ENCODE data around the gene INSC. TPM values are rescaled to one million over a fixed set of nuclear protein-coding genes. Genes with fewer than 3 reads are reported as not detected.

Gene INSC
- total and polyA plus RNA-seq, 12 donors: 0.11 to 1.4 (median 0.61) TPM; not detected in 4

GRCh38 chr11:15275141-15275540 is 160.4 kb downstream of the INSC start:
- intact Hi-C loops (cut with DNase I): no loop called here
- H3K27me3 ChIP-seq: no peaks in the 10 kb centered on the region
- WGBS, 4 donors: 64 to 82% (median 70%) methylated on average over 2 of the region's 2 CpGs
- no peaks in the 10 kb centered on the region for H3K9me3 ChIP-seq (replicated peaks in 1 of 3)
- H3K4me3 ChIP-seq: no peak overlapping the region
- no peaks in the 10 kb centered on the region for H3K4me1 ChIP-seq (replicated peaks in 1 of 2)
- H3K27ac ChIP-seq: no peak overlapping the region
- no peak for DNase-seq
- TF ChIP-seq POLR2A (IDR thresholded peaks at IDR 0.05): no peak
- TF ChIP-seq CTCF (IDR thresholded peaks at IDR 0.05): no peak
- H3K36me3 ChIP-seq (replicated peaks in 1 of 2): no peaks in the 10 kb centered on the region

GRCh38 chr11:15276621-15277020 is 161.9 kb downstream of the INSC start:
- Histone ChIP-seq H3K4me3 (no peak overlapping the region), H3K27ac (no peak overlapping the region), H3K27me3 (no peaks in the 10 kb centered on the region), H3K9me3 (replicated peaks in 1 of 3) (no peaks in the 10 kb centered on the region), H3K4me1 (replicated peaks in 1 of 2) (no peaks in the 10 kb centered on the region), H3K36me3 (replicated peaks in 1 of 2) (no peaks in the 10 kb centered on the region)
- DNase-seq: no peak
- intact Hi-C loops (cut with DNase I): no loop called here
- TF ChIP-seq CTCF (IDR thresholded peaks at IDR 0.05): peak in 3 of 6 experiments; percentile 22 to 37 (median 31)
- TF ChIP-seq POLR2A (IDR thresholded peaks at IDR 0.05): no peak
- 36 to 55% (median 48%) methylated on average over 3 of the region's 3 CpGs for WGBS, 4 donors

GRCh38 chr11:15278128-15278527 is 163.4 kb downstream of the INSC start:
- no peaks in the 10 kb centered on the region for H3K36me3 ChIP-seq (replicated peaks in 1 of 2)
- no peak for TF ChIP-seq CTCF (IDR thresholded peaks at IDR 0.05)
- TF ChIP-seq POLR2A (IDR thresholded peaks at IDR 0.05): no peak
- no peaks in the 10 kb centered on the region for H3K4me1 ChIP-seq (replicated peaks in 1 of 2)
- H3K27me3 ChIP-seq: no peaks in the 10 kb centered on the region
- H3K4me3 ChIP-seq: no peak overlapping the region
- no peak overlapping the region for H3K27ac ChIP-seq
- H3K9me3 ChIP-seq (replicated peaks in 1 of 3): no peaks in the 10 kb centered on the region
- intact Hi-C loops (cut with DNase I): no loop called here
- no peak for DNase-seq
- WGBS, 4 donors: 39 to 48% (median 43%) methylated on average over 5 of the region's 5 CpGs

- TF ChIP-seq CTCF (IDR thresholded peaks at IDR 0.05) (no peak), POLR2A (IDR thresholded peaks at IDR 0.05) (no peak)
- Histone ChIP-seq H3K27me3 (no peaks in the 10 kb centered on the region), H3K36me3 (replicated peaks in 1 of 2) (no peaks in the 10 kb centered on the region), H3K4me3 (no peak overlapping the region), H3K27ac (no peak overlapping the region), H3K4me1 (replicated peaks in 1 of 2) (no peaks in the 10 kb centered on the region), H3K9me3 (replicated peaks in 1 of 3) (no peaks in the 10 kb centered on the region)
- no peak for DNase-seq
- intact Hi-C loops (cut with DNase I): loop anchor here in 1 of 2 donors (10.0 kb wide), 1 partner anchor 54 kb away; no protein-coding TSS in a partner anchor
Measured at GRCh38 chr11:15280393-15280792, 165.7 kb downstream of the INSC start.
